Skeletal muscle tissue (tissue), 5 donors: ENCODE measurements around the gene FUBP1. TPM values are rescaled to one million over a fixed set of nuclear protein-coding genes. Genes with fewer than 3 reads are reported as not detected.

Experiments used
- H3K27ac ChIP-seq: one replicate; pipeline ENCODE4 v1.7.0; 2013; ENCODE audit warnings: mild to moderate bottlenecking, low read depth, low read length, inconsistent platforms
- H3K27me3 ChIP-seq, 3 donors: one replicate each; pipeline ENCODE4 v1.7.0; 2013; ENCODE audit warnings: low read length in 3 of 3; ENCODE audit not compliant: control insufficient read depth in 3 of 3, insufficient read depth in 3 of 3
- H3K36me3 ChIP-seq, 3 donors: one replicate each; pipeline ENCODE4 v1.7.0; 2013; ENCODE audit warnings: low read length in 3 of 3; ENCODE audit not compliant: control insufficient read depth in 3 of 3, insufficient read depth in 3 of 3
- H3K4me1 ChIP-seq, 3 donors: one replicate each; pipeline ENCODE4 v1.7.0; 2013; ENCODE audit warnings: low read length in 3 of 3, mild to moderate bottlenecking in 3 of 3; ENCODE audit not compliant: control insufficient read depth in 3 of 3, insufficient read depth in 3 of 3
- H3K4me3 ChIP-seq, 3 donors: one replicate each; pipeline ENCODE4 v1.7.0; 2013; ENCODE audit warnings: low read length in 3 of 3
- H3K9ac ChIP-seq, 3 donors: one replicate each; pipeline ENCODE4 v1.7.0; 2013; ENCODE audit warnings: low read length in 3 of 3, mild to moderate bottlenecking in 3 of 3, moderate library complexity in 2 of 3, low read depth in 1 of 3
- H3K9me3 ChIP-seq, 3 donors: one replicate each; pipeline ENCODE4 v1.7.0; 2013; ENCODE audit warnings: low read length in 3 of 3; ENCODE audit not compliant: control insufficient read depth in 3 of 3
- small RNA-seq: library from RNA; depleted of rRNA; stranded (forward); fragments of <200 nt; gene quantifications from one replicate; pipeline ENCODE3, GENCODE V24; 2014
- total RNA-seq: library from RNA; depleted of rRNA; stranded (reverse); fragments of >200 nt; gene quantifications from one replicate; pipeline ENCODE4 v1.2.3, GENCODE V29; 2014
- donor health status: Osteomylitis.

The FUBP1 gene
- total RNA-seq, 1 donor from 2014 or later, result 124 TPM

- Histone ChIP-seq H3K9me3 (no peaks in the 10 kb centered on the region), H3K27me3 (no peaks in the 10 kb centered on the region), H3K4me1 (peaks cover 9 to 26% (median 17%) of the 10 kb centered on the region in 3 donors), H3K9ac (peak overlapping the region; percentile 24 to 60 (median 36)), H3K27ac (peak overlapping the region; percentile 57), H3K4me3 (peak overlapping the region in 1 of 3 donors; percentile 36), H3K36me3 (peaks cover 0 to 2% (median 0%) of the 10 kb centered on the region in 3 donors)
These were observed 78.1 kb downstream of the FUBP1 start for GRCh38 chr1:77900687-77901293.

- peaks cover 0 to 4% (median 2%) of the 10 kb centered on the region in 3 donors for H3K36me3 ChIP-seq
- H3K27me3 ChIP-seq, result no peaks in the 10 kb centered on the region
- no peaks in the 10 kb centered on the region for H3K9me3 ChIP-seq
- H3K4me1 ChIP-seq, result peaks cover 15 to 25% (median 16%) of the 10 kb centered on the region in 3 donors
- no peak overlapping the region for H3K9ac ChIP-seq
- H3K4me3 ChIP-seq, result peak overlapping the region in 1 of 3 donors; percentile 24
- peak overlapping the region; percentile 57 for H3K27ac ChIP-seq
These were observed 79.1 kb downstream of the FUBP1 start for GRCh38 chr1:77899647-77900320.

Small RNA genes within 50 kb of the gene (small RNA-seq; reads per million reads assigned to genes)
- gene AC103591.3, result 2.2 reads per million, percentile 86 among the genes with 10 or more reads in this experiment

Other genes starting within 250 kb of the FUBP1 start
- gene USP33, start 219.2 kb downstream of the FUBP1 start, total RNA-seq, result 79.9 TPM
- 19.8 TPM for gene MIGA1, start 199.4 kb downstream of the FUBP1 start, total RNA-seq
- gene NEXN, start 90.4 kb downstream of the FUBP1 start, total RNA-seq, result 24.5 TPM
- gene DNAJB4, start 25.9 kb upstream of the FUBP1 start, total RNA-seq, result 53.8 TPM
- gene GIPC2, start 66.9 kb upstream of the FUBP1 start, total RNA-seq, result 1.6 TPM